GM23338 (cell line): ENCODE results near the gene FEN1.

Experiments
- CREB1 ChIP-seq: fragments of 250-450 bp; sonication (Bioruptor Pico); IDR thresholded peaks from 2 replicates; pipeline ENCODE4 v1.5.0; 2020; ENCODE audit warnings: low read depth, mild to moderate bottlenecking, moderate library complexity
- CTCF ChIP-seq, 2 experiments: fragments of 200-600 bp in 1 of 2; sonication (generic) in 1 of 2; conservative IDR thresholded peaks; 2 replicates each; pipeline versions ENCODE4 v1.5.1 to v1.6.1; 2016 to 2017; ENCODE audit warnings: antibody characterized with exemption in 2 of 2, low read depth in 2 of 2, mild to moderate bottlenecking in 2 of 2, moderate library complexity in 1 of 2
- ETS1 ChIP-seq: IDR thresholded peaks from 2 replicates; pipeline ENCODE4 v1.6.1; 2016; ENCODE audit warnings: antibody characterized with exemption
- EZH2 ChIP-seq: fragments of 200-600 bp; sonication (generic); IDR thresholded peaks from one replicate; pipeline ENCODE4 v1.8.0; 2017; ENCODE audit warnings: antibody characterized with exemption, mild to moderate bottlenecking, low read depth; ENCODE audit not compliant: unreplicated experiment
- EZH2phosphoT487 ChIP-seq: fragments of 200-600 bp; sonication (generic); IDR thresholded peaks from one replicate; pipeline ENCODE4 v1.8.1; 2018; ENCODE audit warnings: antibody characterized with exemption; ENCODE audit not compliant: unreplicated experiment
- JUNB ChIP-seq: IDR thresholded peaks from one replicate; pipeline ENCODE4 v1.6.1; 2016; ENCODE audit warnings: antibody characterized with exemption; ENCODE audit not compliant: unreplicated experiment
- NANOG ChIP-seq: IDR thresholded peaks from 2 replicates; pipeline ENCODE4 v1.6.1; 2016; ENCODE audit warnings: antibody characterized with exemption, borderline replicate concordance
- POLR2AphosphoS5 ChIP-seq: IDR thresholded peaks from 2 replicates; pipeline ENCODE4 v1.6.1; 2016; ENCODE audit warnings: antibody characterized with exemption, low read depth
- REST ChIP-seq: IDR thresholded peaks from one replicate; pipeline ENCODE4 v1.6.1; 2018; ENCODE audit warnings: antibody characterized with exemption; ENCODE audit not compliant: unreplicated experiment
- STAT1 ChIP-seq: IDR thresholded peaks from one replicate; pipeline ENCODE4 v1.6.1; 2016; ENCODE audit warnings: antibody characterized with exemption; ENCODE audit not compliant: unreplicated experiment
- ZNF114 ChIP-seq: fragments of 250-450 bp; sonication (Bioruptor Pico); IDR thresholded peaks from 2 replicates; pipeline ENCODE4 v1.5.0; 2020; ENCODE audit warnings: mild to moderate bottlenecking, moderate library complexity
- ZNF331 ChIP-seq: fragments of 250-450 bp; sonication (Bioruptor Pico); IDR thresholded peaks from 2 replicates; pipeline ENCODE4 v1.5.0; 2020; ENCODE audit warnings: low read depth, mild to moderate bottlenecking, moderate library complexity
- ZNF462 ChIP-seq: fragments of 250-450 bp; sonication (Bioruptor Pico); IDR thresholded peaks from 2 replicates; pipeline ENCODE4 v1.5.0; 2020; ENCODE audit warnings: mild to moderate bottlenecking, moderate library complexity

- no peak for TF ChIP-seq CTCF (conservative IDR thresholded peaks at IDR 0.05; ENCODE audit: low read depth in 2 of 2)
- TF ChIP-seq EZH2 = no peak
- no peak for TF ChIP-seq EZH2phosphoT487
- TF ChIP-seq POLR2AphosphoS5 = no peak
- no peak for TF ChIP-seq REST
- TF ChIP-seq ZNF114 = no peak
- TF ChIP-seq JUNB = no peak
- no peak for TF ChIP-seq STAT1
- TF ChIP-seq CREB1 (CRISPR knock-in tag) = no peak
- TF ChIP-seq ZNF462 (CRISPR knock-in tag) = no peak
- no peak for TF ChIP-seq NANOG
- TF ChIP-seq ETS1 = no peak
- no peak for TF ChIP-seq ZNF331
Measured at GRCh38 chr11:61795876-61796526, 3.3 kb downstream of the FEN1 start.
